Esophagus squamous epithelium (tissue), 5 donors: Measurements from ENCODE around the gene TNIP1. TPM values are rescaled to one million over a fixed set of nuclear protein-coding genes. Genes with fewer than 3 reads are reported as not detected.
A peak's percentile ranks its signal among the peaks of the same experiment; 100 is the strongest.

Source experiments
- DNase-seq: peaks from one replicate; lab custom pipeline; 2025; lab: John Stamatoyannopoulos, UW
- H3K27ac ChIP-seq, 4 donors: fragments of 200-600 bp; sonication (generic); one replicate each; pipeline ENCODE4 v1.5.1; 2016 to 2019; ENCODE audit warnings: mild to moderate bottlenecking in 1 of 4
- H3K27me3 ChIP-seq, 4 donors: fragments of 200-600 bp; sonication (generic); 1 replicate in 3 of 4; 2 replicates in 1 of 4; pipeline versions ENCODE4 v1.5.1 to v1.6.0; 2017 to 2021; ENCODE audit warnings: antibody characterized with exemption in 1 of 4
- H3K36me3 ChIP-seq, 3 donors: fragments of 200-600 bp; sonication (generic); one replicate each; pipeline ENCODE4 v1.5.1; 2016 to 2019
- H3K4me1 ChIP-seq, 3 donors: fragments of 200-600 bp; sonication (generic); one replicate each; pipeline ENCODE4 v1.5.1; 2017 to 2019
- H3K4me3 ChIP-seq, 4 donors: fragments of 200-600 bp; sonication (generic); 1 replicate in 3 of 4; 2 replicates in 1 of 4; pipeline ENCODE4 v1.5.1; 2016 to 2019; ENCODE audit warnings: mild to moderate bottlenecking in 2 of 4, moderate library complexity in 1 of 4
- H3K9me3 ChIP-seq, 3 donors: fragments of 200-600 bp; sonication (generic); one replicate each; pipeline ENCODE4 v1.5.1; 2016 to 2019
- POLR2A ChIP-seq, 4 donors: fragments of 450-650 bp; IDR thresholded peaks; one replicate each; pipeline ENCODE4 v1.6.1; 2017; ENCODE audit warnings: antibody characterized with exemption in 4 of 4, mild to moderate bottlenecking in 4 of 4, moderate library complexity in 3 of 4
- WGBS, 2 donors: methylation state at CpG; one replicate each; pipeline ENCODE4 v1.1.5; 2018; 5-methylcytosine and 5-hydroxymethylcytosine counted together
- intact Hi-C: fragments of 100-400 bp; cut with DNase I; formaldehyde crosslinking; loops from one replicate; pipeline ENCODE4 v1.15.0; 2022
- total RNA-seq, 4 donors: library from RNA; depleted of rRNA; stranded (reverse); fragments of >200 nt; gene quantifications; one replicate each; pipeline ENCODE4 v1.1.0, GENCODE V29; 2016
- TF ChIP-seq, protein P1 (sequence below), 6 experiments: fragments of 450-650 bp in 4 of 6; fragments of 200-600 bp in 2 of 6; sonication (generic) in 2 of 6; IDR thresholded peaks; one replicate each; pipeline ENCODE4 v1.5.1; 2016 to 2019; ENCODE audit warnings: antibody characterized with exemption in 6 of 6, mild to moderate bottlenecking in 4 of 6, moderate library complexity in 4 of 6
- donor health status: DM: yes; HTN: yes; CAD: no.

The TNIP1 gene
- total RNA-seq, 4 donors from 2014 or later = 55.5 to 109 (median 95.4) TPM

DNA sequence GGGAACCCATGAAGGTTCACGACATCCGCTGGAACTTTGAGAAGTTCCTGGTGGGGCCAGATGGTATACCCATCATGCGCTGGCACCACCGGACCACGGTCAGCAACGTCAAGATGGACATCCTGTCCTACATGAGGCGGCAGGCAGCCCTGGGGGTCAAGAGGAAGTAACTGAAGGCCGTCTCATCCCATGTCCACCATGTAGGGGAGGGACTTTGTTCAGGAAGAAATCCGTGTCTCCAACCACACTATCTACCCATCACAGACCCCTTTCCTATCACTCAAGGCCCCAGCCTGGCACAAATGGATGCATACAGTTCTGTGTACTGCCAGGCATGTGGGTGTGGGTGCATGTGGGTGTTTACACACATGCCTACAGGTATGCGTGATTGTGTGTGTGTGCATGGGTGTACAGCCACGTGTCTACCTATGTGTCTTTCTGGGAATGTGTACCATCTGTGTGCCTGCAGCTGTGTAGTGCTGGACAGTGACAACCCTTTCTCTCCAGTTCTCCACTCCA, 52.8 kb downstream of the TNIP1 start:
- H3K27me3 ChIP-seq = no peaks in the 10 kb centered on the region
- peak overlapping the region in 3 of 4 donors; percentile 89 to 96 (median 91) for H3K27ac ChIP-seq
- TF ChIP-seq POLR2A (IDR thresholded peaks at IDR 0.05) = no peak
- TF ChIP-seq, protein P1, sequence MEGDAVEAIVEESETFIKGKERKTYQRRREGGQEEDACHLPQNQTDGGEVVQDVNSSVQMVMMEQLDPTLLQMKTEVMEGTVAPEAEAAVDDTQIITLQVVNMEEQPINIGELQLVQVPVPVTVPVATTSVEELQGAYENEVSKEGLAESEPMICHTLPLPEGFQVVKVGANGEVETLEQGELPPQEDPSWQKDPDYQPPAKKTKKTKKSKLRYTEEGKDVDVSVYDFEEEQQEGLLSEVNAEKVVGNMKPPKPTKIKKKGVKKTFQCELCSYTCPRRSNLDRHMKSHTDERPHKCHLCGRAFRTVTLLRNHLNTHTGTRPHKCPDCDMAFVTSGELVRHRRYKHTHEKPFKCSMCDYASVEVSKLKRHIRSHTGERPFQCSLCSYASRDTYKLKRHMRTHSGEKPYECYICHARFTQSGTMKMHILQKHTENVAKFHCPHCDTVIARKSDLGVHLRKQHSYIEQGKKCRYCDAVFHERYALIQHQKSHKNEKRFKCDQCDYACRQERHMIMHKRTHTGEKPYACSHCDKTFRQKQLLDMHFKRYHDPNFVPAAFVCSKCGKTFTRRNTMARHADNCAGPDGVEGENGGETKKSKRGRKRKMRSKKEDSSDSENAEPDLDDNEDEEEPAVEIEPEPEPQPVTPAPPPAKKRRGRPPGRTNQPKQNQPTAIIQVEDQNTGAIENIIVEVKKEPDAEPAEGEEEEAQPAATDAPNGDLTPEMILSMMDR (IDR thresholded peaks at IDR 0.05) = no peak
- no peak overlapping the region for H3K4me3 ChIP-seq
- no peak for DNase-seq
- peaks cover 0 to 87% (median 37%) of the 10 kb centered on the region in 3 donors for H3K36me3 ChIP-seq
- H3K4me1 ChIP-seq = peaks cover 19 to 81% (median 51%) of the 10 kb centered on the region in 3 donors
- WGBS, 2 donors = 90 to 95% methylated on average over 7 to 11 of the region's 11 CpGs
- H3K9me3 ChIP-seq = no peaks in the 10 kb centered on the region
- intact Hi-C loops = no loop called here

DNA sequence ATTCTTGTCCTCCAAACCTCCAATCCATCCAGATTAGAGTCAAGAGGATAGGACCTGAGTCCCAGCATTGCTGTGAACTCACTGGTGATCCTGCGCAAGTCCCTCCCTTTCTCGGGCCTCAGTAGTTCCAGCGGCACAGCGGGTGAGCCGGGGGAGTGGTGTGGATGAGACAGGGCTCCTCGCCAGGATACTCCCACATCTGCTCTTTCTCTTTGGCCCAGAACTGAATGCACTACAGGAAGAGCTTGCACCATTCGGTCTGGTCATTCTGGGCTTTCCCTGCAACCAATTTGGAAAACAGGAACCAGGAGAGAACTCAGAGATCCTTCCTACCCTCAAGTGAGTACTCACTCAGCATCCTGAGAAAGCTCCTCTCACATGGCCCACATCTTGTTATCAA, 54.2 kb downstream of the TNIP1 start:
- intact Hi-C loops = no loop called here
- no peaks in the 10 kb centered on the region for H3K27me3 ChIP-seq
- H3K9me3 ChIP-seq = no peaks in the 10 kb centered on the region
- H3K4me1 ChIP-seq = peaks cover 27 to 95% (median 61%) of the 10 kb centered on the region in 3 donors
- peak overlapping the region in 2 of 4 donors; percentile 66 to 80 for H3K4me3 ChIP-seq
- 76% methylated on average over 2 of the region's 7 CpGs; no CpG with 5 or more reads in 1 of the 2 donors for WGBS, 2 donors
- peaks cover 0 to 73% (median 29%) of the 10 kb centered on the region in 3 donors for H3K36me3 ChIP-seq
- no peak for DNase-seq
- TF ChIP-seq POLR2A (IDR thresholded peaks at IDR 0.05) = no peak
- TF ChIP-seq, protein P1 (IDR thresholded peaks at IDR 0.05) = no peak
- H3K27ac ChIP-seq = peak overlapping the region in 3 of 4 donors; percentile 89 to 96 (median 91)

DNA sequence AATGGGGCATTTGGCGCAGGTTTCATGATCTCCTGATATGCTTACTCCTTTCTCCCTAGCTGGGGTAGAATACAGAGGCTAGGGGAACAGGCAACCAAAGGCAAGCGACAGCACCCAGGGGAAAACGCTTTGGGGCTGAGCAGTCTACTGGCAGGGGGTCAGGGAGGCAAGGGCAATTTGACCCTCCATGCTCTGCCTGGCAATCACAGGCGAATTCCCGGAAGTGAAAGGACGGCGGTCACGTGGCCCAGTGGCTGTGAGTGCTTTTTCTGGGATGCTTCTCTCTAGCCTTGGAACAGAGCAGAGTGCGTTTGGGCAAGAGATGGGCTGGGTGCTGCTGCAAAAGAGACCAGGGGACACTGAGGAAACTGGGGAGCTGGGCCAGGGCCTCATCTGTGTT, 54.7 kb downstream of the TNIP1 start:
- H3K36me3 ChIP-seq = peaks cover 0 to 67% (median 29%) of the 10 kb centered on the region in 3 donors

DNA sequence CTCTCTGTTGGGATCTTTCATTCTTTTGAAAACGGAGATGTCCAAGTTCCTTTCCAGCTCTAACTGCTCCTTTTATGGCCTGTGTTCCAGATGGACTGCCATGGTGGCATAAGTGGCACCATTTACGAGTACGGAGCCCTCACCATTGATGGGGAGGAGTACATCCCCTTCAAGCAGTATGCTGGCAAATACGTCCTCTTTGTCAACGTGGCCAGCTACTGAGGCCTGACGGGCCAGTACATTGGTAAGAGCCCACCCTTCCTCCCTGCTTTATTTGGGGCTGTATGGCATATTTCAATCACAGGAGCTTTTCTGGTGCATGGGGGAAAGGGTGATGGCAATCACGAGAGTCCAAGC, 55.6 kb downstream of the TNIP1 start:
- H3K27me3 ChIP-seq = no peaks in the 10 kb centered on the region
- intact Hi-C loops = no loop called here
- H3K9me3 ChIP-seq = no peaks in the 10 kb centered on the region
- peak overlapping the region in 3 of 4 donors; percentile 89 to 96 (median 91) for H3K27ac ChIP-seq
- H3K36me3 ChIP-seq = peaks cover 0 to 59% (median 27%) of the 10 kb centered on the region in 3 donors
- 95 to 100% methylated on average over 6 to 7 of the region's 7 CpGs for WGBS, 2 donors
- H3K4me3 ChIP-seq = peak overlapping the region in 2 of 4 donors; percentile 66 to 80
- no peak for TF ChIP-seq POLR2A (IDR thresholded peaks at IDR 0.05)
- DNase-seq = no peak
- peaks cover 40 to 98% (median 59%) of the 10 kb centered on the region in 3 donors for H3K4me1 ChIP-seq

More for the DNA sequence above, 54.7 kb downstream of the TNIP1 start:
- TF ChIP-seq, protein P1 (IDR thresholded peaks at IDR 0.05) = no peak
- no peak for TF ChIP-seq POLR2A (IDR thresholded peaks at IDR 0.05)
- WGBS, 2 donors = 68 to 94% methylated on average over 6 of the region's 9 CpGs
- H3K4me1 ChIP-seq = peaks cover 33 to 98% (median 61%) of the 10 kb centered on the region in 3 donors
- H3K27ac ChIP-seq = peak overlapping the region in 3 of 4 donors; percentile 89 to 96 (median 91)
- intact Hi-C loops = no loop called here
- DNase-seq = no peak
- no peaks in the 10 kb centered on the region for H3K27me3 ChIP-seq
- H3K9me3 ChIP-seq = no peaks in the 10 kb centered on the region
- H3K4me3 ChIP-seq = peak overlapping the region in 2 of 4 donors; percentile 66 to 80

DNA sequence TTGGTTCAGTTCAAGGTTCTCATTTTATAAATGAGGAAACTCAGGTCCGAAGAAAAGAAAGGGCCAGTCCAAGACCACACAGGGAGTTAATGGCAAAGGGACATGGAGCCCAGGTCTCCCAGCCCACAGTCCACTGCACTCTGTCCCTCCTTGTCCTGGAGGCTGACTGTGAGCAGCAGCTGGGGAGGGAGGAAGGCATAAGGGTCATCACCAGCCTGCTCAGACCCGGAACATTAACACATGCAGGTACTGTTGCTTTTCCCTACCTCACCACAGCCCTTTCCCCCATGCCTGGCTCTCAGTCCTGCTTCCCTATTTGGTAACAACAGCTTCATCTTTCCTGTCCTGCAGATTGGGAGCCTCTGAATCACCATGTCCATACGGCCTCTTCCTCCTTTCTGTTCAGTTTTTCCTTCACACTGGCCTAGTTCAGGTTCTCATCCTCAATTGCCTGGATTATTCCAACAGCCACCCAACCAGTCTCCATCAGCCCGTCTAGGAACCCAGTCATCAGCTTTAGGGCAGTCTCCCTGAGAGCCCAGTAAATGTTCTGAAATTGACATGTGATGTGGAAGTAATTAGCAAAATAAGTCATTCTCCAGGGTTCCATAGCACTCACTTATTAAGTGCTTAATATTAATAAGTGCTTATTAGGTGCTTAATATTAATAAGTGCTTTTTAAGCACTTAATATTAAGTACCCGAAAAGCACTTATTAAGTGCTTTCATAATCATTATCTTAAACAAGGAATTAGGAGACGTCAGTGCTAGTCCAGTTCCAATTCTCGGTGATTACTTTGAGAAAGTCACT, 56.2 kb downstream of the TNIP1 start:
- Histone ChIP-seq H3K27ac (peak overlapping the region; percentile 79 to 96 (median 90)), H3K4me1 (peaks cover 43 to 98% (median 59%) of the 10 kb centered on the region in 3 donors), H3K27me3 (no peaks in the 10 kb centered on the region), H3K9me3 (no peaks in the 10 kb centered on the region), H3K4me3 (peak overlapping the region in 3 of 4 donors; percentile 66 to 87 (median 80)), H3K36me3 (peaks cover 0 to 53% (median 21%) of the 10 kb centered on the region in 3 donors)
- TF ChIP-seq POLR2A (IDR thresholded peaks at IDR 0.05) = peak in 1 of 4 donors; percentile 18
- TF ChIP-seq, protein P1 (IDR thresholded peaks at IDR 0.05) = no peak
- 77 to 83% methylated on average over 7 of the region's 7 CpGs for WGBS, 2 donors
- DNase-seq = no peak
- intact Hi-C loops = no loop called here
